Liver (tissue), 9 donors: ENCODE results near the gene NOC2L. TPM values are rescaled to one million over a fixed set of nuclear protein-coding genes. Genes with fewer than 3 reads are reported as not detected.

Experiments used
- DNase-seq: peaks from one replicate; pipeline ENCODE4 v3.0.0-alpha.2; 2017; ENCODE audit warnings: low spot score
- H3K27ac ChIP-seq, 2 donors: one replicate each; pipeline ENCODE4 v1.7.0; 2013; ENCODE audit warnings: inconsistent platforms in 2 of 2, low read length in 2 of 2, control low read depth in 1 of 2, low read depth in 1 of 2, mild to moderate bottlenecking in 1 of 2
- H3K27me3 ChIP-seq, 4 donors: one replicate each; pipeline versions ENCODE4 v1.6.1 to v1.7.0; 2013; ENCODE audit warnings: low read length in 3 of 4, inconsistent platforms in 1 of 4, mild to moderate bottlenecking in 1 of 4, moderate library complexity in 1 of 4; ENCODE audit not compliant: control insufficient read depth in 4 of 4, insufficient read depth in 4 of 4
- H3K36me3 ChIP-seq, 4 donors: one replicate each; pipeline versions ENCODE4 v1.6.1 to v1.7.0; 2013; ENCODE audit warnings: low read length in 3 of 4, mild to moderate bottlenecking in 3 of 4, low read depth in 1 of 4, moderate library complexity in 1 of 4; ENCODE audit not compliant: control insufficient read depth in 4 of 4, insufficient read depth in 3 of 4
- H3K4me1 ChIP-seq, 4 donors: one replicate each; pipeline versions ENCODE4 v1.6.1 to v1.7.0; 2013; ENCODE audit warnings: low read length in 3 of 4, mild to moderate bottlenecking in 3 of 4, moderate library complexity in 1 of 4; ENCODE audit not compliant: control insufficient read depth in 4 of 4, insufficient read depth in 4 of 4
- H3K4me3 ChIP-seq, 3 donors: one replicate each; pipeline versions ENCODE4 v1.6.1 to v1.7.0; 2013; ENCODE audit warnings: low read length in 3 of 3, control low read depth in 1 of 3, low read depth in 1 of 3, mild to moderate bottlenecking in 1 of 3
- H3K9ac ChIP-seq, 2 donors: one replicate each; pipeline ENCODE4 v1.7.0; 2013; ENCODE audit warnings: low read length in 2 of 2, mild to moderate bottlenecking in 2 of 2, moderate library complexity in 2 of 2, control low read depth in 1 of 2, low read depth in 1 of 2
- H3K9me3 ChIP-seq, 4 donors: one replicate each; pipeline versions ENCODE4 v1.6.1 to v1.7.0; 2013; ENCODE audit warnings: low read length in 3 of 4; ENCODE audit not compliant: control insufficient read depth in 4 of 4
- ATF3 ChIP-seq: IDR thresholded peaks from 2 replicates; pipeline ENCODE4 v1.6.1; 2016; ENCODE audit warnings: antibody characterized with exemption
- CTCF ChIP-seq: fragments of 150-350 bp; IDR thresholded peaks from 2 replicates; pipeline ENCODE4 v1.5.1; 2017; ENCODE audit warnings: improper control_type of control experiment, low read depth, low read length; ENCODE audit not compliant: missing input control
- EGR1 ChIP-seq, 2 donors: IDR thresholded peaks; 2 replicates each; pipeline ENCODE4 v1.6.1; 2016 to 2018; ENCODE audit warnings: antibody characterized with exemption in 2 of 2, low read depth in 2 of 2
- FOXA1 ChIP-seq: IDR thresholded peaks from 2 replicates; pipeline ENCODE4 v1.6.1; 2016; ENCODE audit warnings: antibody characterized with exemption
- FOXA2 ChIP-seq: IDR thresholded peaks from 2 replicates; pipeline ENCODE4 v1.6.1; 2016; ENCODE audit warnings: antibody characterized with exemption
- HNF4A ChIP-seq, 2 donors: conservative IDR thresholded peaks; 2 replicates each; pipeline ENCODE4 v1.6.1; 2016; ENCODE audit warnings: antibody characterized with exemption in 2 of 2, mild to moderate bottlenecking in 2 of 2
- HNF4G ChIP-seq: IDR thresholded peaks from 2 replicates; pipeline ENCODE4 v1.6.1; 2016; ENCODE audit warnings: antibody characterized with exemption
- JUND ChIP-seq, 2 donors: IDR thresholded peaks; 2 replicates each; pipeline ENCODE4 v1.6.1; 2016; ENCODE audit warnings: antibody characterized with exemption in 2 of 2
- MAX ChIP-seq: IDR thresholded peaks from 2 replicates; pipeline ENCODE4 v1.6.1; 2016; ENCODE audit warnings: antibody characterized with exemption
- NR2F2 ChIP-seq: IDR thresholded peaks from 2 replicates; pipeline ENCODE4 v1.6.1; 2016; ENCODE audit warnings: antibody characterized with exemption
- RAD21 ChIP-seq, 2 donors: IDR thresholded peaks; 2 replicates each; pipeline ENCODE4 v1.6.1; 2016; ENCODE audit warnings: antibody characterized with exemption in 2 of 2, mild to moderate bottlenecking in 2 of 2
- REST ChIP-seq: IDR thresholded peaks from 2 replicates; pipeline ENCODE4 v1.6.1; 2016; ENCODE audit warnings: antibody characterized with exemption, mild to moderate bottlenecking
- RXRA ChIP-seq, 2 donors: IDR thresholded peaks; 2 replicates each; pipeline ENCODE4 v1.6.1; 2017 to 2018; ENCODE audit warnings: antibody characterized with exemption in 2 of 2, mild to moderate bottlenecking in 1 of 2
- SP1 ChIP-seq: IDR thresholded peaks from 2 replicates; pipeline ENCODE4 v1.6.1; 2018; ENCODE audit warnings: antibody characterized with exemption, mild to moderate bottlenecking
- TAF1 ChIP-seq: conservative IDR thresholded peaks from 2 replicates; pipeline ENCODE4 v1.6.1; 2016; ENCODE audit warnings: antibody characterized with exemption, mild to moderate bottlenecking
- YY1 ChIP-seq: IDR thresholded peaks from 2 replicates; pipeline ENCODE4 v1.6.1; 2016; ENCODE audit warnings: antibody characterized with exemption, mild to moderate bottlenecking
- ZBTB33 ChIP-seq: IDR thresholded peaks from 2 replicates; pipeline ENCODE4 v1.6.1; 2016; ENCODE audit warnings: antibody characterized with exemption
- WGBS: extraction: QIAGEN DNeasy Blood & Tissue Kit; methylation state at CpG from one replicate; pipeline ENCODE4 v1.1.7; 2013; 5-methylcytosine and 5-hydroxymethylcytosine counted together
- polyA plus RNA-seq, 2 donors: library from polyadenylated mRNA; stranded (reverse) in 1 of 2; unstranded in 1 of 2; fragments of 200-250 nt in 1 of 2; fragments of >200 nt in 1 of 2; fragmentation: Nextera tagmentation in 1 of 2; extraction: Ambion mirVana in 1 of 2; gene quantifications; one replicate each; pipeline versions ENCODE4 v1.2.1 to v1.2.3, GENCODE V29; 2013 to 2015
- total RNA-seq, 2 donors: library from RNA; depleted of rRNA; stranded (reverse); fragments of >200 nt; gene quantifications; one replicate each; pipeline ENCODE4 v1.2.3, GENCODE V29; 2014
- donor health status: healthy.
- donor health status: healthy.
- donor health status: healthy.
- donor health status: healthy.
- donor health status: healthy.

The NOC2L gene
- total and polyA plus RNA-seq, 4 donors: 17.1 to 34.5 (median 30.0) TPM

GRCh38 chr1:993379-993995 lies 34.4 kb upstream of the NOC2L start:
- WGBS: 82% methylated on average over 15 of the region's 15 CpGs
- Histone ChIP-seq H3K4me3 (no peak overlapping the region), H3K27ac (no peak overlapping the region), H3K27me3 (peaks cover 0 to 2% (median 1%) of the 10 kb centered on the region in 4 donors), H3K9me3 (peaks cover 0 to 6% (median 4%) of the 10 kb centered on the region in 4 donors), H3K9ac (no peak overlapping the region), H3K36me3 (peaks cover 0 to 1% (median 0%) of the 10 kb centered on the region in 4 donors), H3K4me1 (peaks cover 0 to 11% (median 0%) of the 10 kb centered on the region in 4 donors)
- no peak for TF ChIP-seq FOXA1
- no peak for TF ChIP-seq NR2F2
- no peak for TF ChIP-seq MAX
- no peak for TF ChIP-seq FOXA2
- no peak for TF ChIP-seq REST
- TF ChIP-seq RXRA (IDR thresholded peaks at IDR 0.05): no peak
- TF ChIP-seq CTCF: no peak
- TF ChIP-seq TAF1: no peak
- TF ChIP-seq HNF4A (conservative IDR thresholded peaks at IDR 0.05): no peak
- TF ChIP-seq ZBTB33: no peak
- no peak for TF ChIP-seq ATF3
- TF ChIP-seq HNF4G: no peak
- TF ChIP-seq SP1: no peak
- no peak for TF ChIP-seq YY1
- no peak for DNase-seq

GRCh38 chr1:992362-992761 lies 33.3 kb upstream of the NOC2L start:
- Histone ChIP-seq H3K36me3 (peaks cover 0 to 1% (median 0%) of the 10 kb centered on the region in 4 donors), H3K9ac (no peak overlapping the region), H3K9me3 (peaks cover 0 to 6% (median 4%) of the 10 kb centered on the region in 4 donors), H3K27ac (no peak overlapping the region), H3K27me3 (peaks cover 0 to 2% (median 0%) of the 10 kb centered on the region in 4 donors), H3K4me3 (no peak overlapping the region), H3K4me1 (peaks cover 0 to under 1% (median 0%) of the 10 kb centered on the region in 4 donors)
- 86% methylated on average over 7 of the region's 7 CpGs for WGBS
- DNase-seq: no peak
- no peak for TF ChIP-seq HNF4A (conservative IDR thresholded peaks at IDR 0.05)
- TF ChIP-seq TAF1: no peak
- no peak for TF ChIP-seq MAX
- TF ChIP-seq NR2F2: no peak
- TF ChIP-seq JUND (IDR thresholded peaks at IDR 0.05): no peak
- no peak for TF ChIP-seq EGR1 (IDR thresholded peaks at IDR 0.05; ENCODE audit: low read depth in 2 of 2)
- no peak for TF ChIP-seq HNF4G
- no peak for TF ChIP-seq REST
- no peak for TF ChIP-seq FOXA2
- TF ChIP-seq RAD21 (IDR thresholded peaks at IDR 0.05): no peak
- TF ChIP-seq RXRA (IDR thresholded peaks at IDR 0.05): no peak
- TF ChIP-seq SP1: no peak
- TF ChIP-seq ZBTB33: no peak
